LNCAP (cell line): ENCODE measurements around the gene PROSER3.

Source experiments
- CTCF ChIP-seq: fragments of 450-650 bp; IDR thresholded peaks from 2 replicates; pipeline ENCODE4 v1.5.1; 2017; ENCODE audit warnings: mild to moderate bottlenecking

Gene PROSER3

GRCh38 chr19:35743640-35744429 lies 14.1 kb upstream of the PROSER3 start:
- TF ChIP-seq CTCF: no peak

DNA sequence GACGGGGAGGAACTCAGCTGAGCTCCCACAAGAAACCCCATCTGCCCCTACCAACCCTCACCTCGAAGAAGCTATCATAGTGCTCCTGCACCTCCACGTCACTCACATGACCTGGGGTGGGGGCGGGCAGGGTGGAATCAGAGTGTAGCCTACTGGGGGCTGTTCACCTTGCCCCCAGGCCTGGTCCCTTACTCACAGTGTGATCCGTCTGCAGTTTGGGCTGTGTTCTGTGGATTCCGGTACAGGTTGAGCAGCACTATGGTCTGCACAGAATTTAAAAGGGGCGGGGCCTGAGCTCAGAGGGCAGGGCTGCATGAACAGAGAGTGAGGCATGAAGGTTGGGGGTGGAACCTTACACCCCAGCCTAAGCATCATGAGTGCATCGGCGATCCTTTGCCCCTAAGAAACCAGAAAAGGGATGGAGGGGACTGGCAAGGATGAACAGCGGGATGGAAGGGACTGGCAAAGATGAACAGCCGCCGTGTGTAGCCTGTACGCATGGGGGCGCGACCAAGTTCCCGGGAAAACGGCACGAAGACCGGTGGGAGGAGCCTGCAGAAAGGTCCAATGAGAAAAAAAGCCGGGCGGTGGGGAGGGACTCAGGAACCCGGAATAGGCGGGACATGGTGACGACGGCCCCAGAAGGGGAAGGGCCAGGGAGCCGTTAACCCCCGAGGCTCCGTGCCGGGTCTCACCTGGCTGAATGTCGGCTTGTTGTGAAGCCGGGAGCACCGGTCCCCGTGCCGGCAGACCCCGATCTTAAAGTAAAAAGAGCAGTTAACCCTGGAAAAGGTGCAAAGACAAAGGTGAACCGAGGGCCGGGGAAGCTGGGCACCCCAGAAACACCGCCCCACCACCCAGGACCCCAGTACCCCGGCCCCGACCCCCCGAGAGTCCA lies 13.3 kb upstream of the PROSER3 start:
- TF ChIP-seq CTCF: no peak; the same call in 1 of the 2 replicates

GRCh38 chr19:35745328-35746086 lies 12.5 kb upstream of the PROSER3 start, which contains the start of the genes PSENEN and U2AF1L4:
PSENEN (plus strand) TSS chr19:35745651; CDS start chr19:35745931, 280 bp downstream.
U2AF1L4 (minus strand) TSS chr19:35745418; CDS start chr19:35745391, 27 bp downstream.
- no peak for TF ChIP-seq CTCF

- no peak for TF ChIP-seq CTCF
Observed at GRCh38 chr19:35746087-35746462, 11.9 kb upstream of the PROSER3 start.

DNA sequence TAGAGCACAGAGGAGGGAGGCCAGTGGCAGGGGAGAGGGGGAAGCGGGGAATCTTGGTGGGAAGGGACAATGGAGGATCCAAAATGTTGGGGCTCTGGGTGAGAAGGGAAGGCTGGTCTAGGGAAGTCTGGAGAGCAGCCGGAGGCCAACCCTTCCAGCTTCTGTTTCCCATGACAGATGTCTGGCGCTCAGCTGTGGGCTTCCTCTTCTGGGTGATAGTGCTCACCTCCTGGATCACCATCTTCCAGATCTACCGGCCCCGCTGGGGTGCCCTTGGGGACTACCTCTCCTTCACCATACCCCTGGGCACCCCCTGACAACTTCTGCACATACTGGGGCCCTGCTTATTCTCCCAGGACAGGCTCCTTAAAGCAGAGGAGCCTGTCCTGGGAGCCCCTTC lies 11.4 kb upstream of the PROSER3 start:
- no peak for TF ChIP-seq CTCF

DNA sequence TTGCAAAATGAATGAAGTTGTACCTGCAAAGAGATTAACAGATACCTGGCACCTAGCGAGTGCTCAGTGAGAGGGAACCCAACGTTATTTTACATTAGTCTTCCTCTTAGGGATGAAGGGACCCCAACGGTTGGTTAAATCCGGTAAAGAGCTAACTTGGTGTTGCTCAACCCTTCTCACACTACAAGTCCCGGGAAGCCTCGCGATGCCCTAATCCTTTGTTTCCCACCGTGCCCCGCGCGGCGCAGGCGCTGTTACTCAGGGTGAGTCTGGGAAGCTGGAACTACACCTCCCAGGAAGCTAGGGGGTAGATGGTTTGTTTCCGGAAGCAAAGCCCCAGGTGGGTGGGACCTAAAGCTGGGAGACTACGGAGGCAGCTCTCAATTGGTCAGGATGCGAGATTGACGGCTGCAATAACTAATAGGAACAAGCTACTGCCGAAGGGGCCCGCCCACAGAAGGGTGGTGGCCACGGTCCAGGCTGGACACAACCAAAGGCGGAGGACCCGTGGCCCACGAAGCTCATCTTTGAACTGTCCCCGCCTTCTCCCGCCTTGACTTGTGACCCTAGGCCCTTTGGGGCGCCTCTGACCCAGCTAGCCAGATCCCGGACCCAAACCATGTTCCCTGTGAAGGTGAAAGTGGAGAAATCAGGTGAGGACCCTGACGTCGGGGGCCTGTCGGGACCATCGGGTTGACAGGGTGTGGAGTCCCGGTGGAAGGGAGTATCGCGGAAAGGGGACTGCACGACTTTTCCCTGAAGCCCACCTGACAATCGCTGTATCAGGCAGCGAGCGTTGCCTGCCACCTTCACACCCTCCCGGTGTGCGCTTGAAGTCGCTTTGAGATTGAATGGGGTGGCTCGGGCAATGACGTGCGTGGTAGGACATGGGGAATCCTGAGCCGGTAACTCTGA lies 9.6 kb upstream of the PROSER3 start, which contains the start of gene LIN37:
Gene LIN37, plus strand, starts transcription at position 471 of the 915 bp plus-strand sequence. Its CDS starts 149 bp downstream, at position 620.
- TF ChIP-seq CTCF: no peak
